HFF-Myc (cell line): Measurements from ENCODE around the gene SERPINE2.

Experiments
- DNase-seq: peaks from one replicate; pipeline ENCODE4 v3.0.0-alpha.2; 2011; ENCODE audit warnings: low read depth; ENCODE audit errors: extremely low read depth
- H3K4me3 ChIP-seq: replicated peaks from 2 replicates; pipeline ENCODE4 v1.5.1; 2011; ENCODE audit warnings: low read depth, mild to moderate bottlenecking, control low read depth, low read length
- TF ChIP-seq, protein P1 (sequence below): IDR thresholded peaks from 2 replicates; pipeline ENCODE4 v1.5.1; 2012; ENCODE audit warnings: mild to moderate bottlenecking, low read depth, low read length, control low read depth; ENCODE audit errors: missing control alignments

Gene SERPINE2

DNA sequence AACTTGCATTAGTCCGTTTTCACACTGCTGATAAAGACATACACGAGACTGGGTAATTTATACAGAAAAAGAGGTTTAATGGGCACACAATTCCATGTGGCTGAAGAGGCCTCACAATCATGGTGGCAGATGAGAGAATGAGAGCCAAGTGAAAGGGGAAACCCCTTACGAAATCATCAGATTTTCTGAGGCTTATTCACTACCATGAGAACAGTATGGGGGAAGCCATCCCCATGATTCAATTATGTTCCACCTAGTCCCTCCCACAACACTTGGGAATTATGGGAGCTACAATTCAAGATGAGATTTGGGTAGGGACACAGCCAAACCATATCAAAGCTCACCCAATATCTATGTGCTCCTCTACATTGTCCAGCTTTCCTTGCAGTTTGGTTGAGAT lies 16.0 kb upstream of the SERPINE2 start:
- no peak overlapping the region for H3K4me3 ChIP-seq
- TF ChIP-seq, protein P1, sequence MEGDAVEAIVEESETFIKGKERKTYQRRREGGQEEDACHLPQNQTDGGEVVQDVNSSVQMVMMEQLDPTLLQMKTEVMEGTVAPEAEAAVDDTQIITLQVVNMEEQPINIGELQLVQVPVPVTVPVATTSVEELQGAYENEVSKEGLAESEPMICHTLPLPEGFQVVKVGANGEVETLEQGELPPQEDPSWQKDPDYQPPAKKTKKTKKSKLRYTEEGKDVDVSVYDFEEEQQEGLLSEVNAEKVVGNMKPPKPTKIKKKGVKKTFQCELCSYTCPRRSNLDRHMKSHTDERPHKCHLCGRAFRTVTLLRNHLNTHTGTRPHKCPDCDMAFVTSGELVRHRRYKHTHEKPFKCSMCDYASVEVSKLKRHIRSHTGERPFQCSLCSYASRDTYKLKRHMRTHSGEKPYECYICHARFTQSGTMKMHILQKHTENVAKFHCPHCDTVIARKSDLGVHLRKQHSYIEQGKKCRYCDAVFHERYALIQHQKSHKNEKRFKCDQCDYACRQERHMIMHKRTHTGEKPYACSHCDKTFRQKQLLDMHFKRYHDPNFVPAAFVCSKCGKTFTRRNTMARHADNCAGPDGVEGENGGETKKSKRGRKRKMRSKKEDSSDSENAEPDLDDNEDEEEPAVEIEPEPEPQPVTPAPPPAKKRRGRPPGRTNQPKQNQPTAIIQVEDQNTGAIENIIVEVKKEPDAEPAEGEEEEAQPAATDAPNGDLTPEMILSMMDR, result no peak
- DNase-seq, result no peak

DNA sequence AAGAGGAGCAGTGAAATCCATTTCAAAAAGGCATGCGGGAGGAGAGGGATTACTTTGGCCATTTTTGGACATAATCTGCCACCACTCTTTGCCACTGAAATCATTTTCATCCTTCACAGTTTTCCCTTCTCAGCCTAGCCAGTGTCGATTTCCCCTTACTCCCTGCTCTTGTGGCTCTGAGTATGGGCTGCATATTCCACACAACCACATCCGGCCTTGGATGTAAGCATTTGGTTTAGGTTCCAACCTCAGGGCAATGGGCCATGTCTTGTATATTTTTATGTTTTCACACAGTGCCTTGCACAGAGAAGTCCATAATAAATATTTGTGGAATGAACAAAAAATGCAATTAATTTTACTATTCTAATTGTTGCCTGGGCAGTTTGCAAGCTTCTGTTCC lies 7.7 kb upstream of the SERPINE2 start:
- TF ChIP-seq, protein P1, result no peak

DNA sequence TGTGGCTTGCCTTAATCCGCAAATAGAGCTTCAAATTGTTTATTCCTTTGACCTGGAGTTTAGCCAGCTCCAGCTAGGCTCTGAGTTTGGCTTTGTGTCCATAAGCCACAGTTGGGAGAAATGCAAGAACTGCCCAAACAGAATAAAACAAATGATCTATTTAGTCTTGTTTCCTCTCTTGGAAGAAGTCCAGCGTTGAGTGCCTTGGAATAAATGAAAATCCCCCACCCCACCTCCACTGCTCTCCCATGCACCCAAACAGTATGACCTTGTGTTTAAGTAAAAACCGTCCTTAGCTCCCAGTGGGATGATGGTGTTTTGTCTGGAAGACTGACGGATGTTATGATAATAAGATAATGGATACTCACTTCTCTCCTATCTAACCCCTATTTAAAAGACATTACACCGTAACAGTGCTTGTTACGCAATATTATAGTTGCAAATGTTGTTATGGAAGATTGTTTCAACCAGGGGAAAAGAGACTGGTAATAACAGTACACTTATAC lies 3.2 kb upstream of the SERPINE2 start:
- DNase-seq, result no peak
- no peak overlapping the region for H3K4me3 ChIP-seq
- TF ChIP-seq, protein P1, result no peak

More for the DNA sequence above, 7.7 kb upstream of the SERPINE2 start:
- H3K4me3 ChIP-seq, result no peak overlapping the region
- no peak for DNase-seq

DNA sequence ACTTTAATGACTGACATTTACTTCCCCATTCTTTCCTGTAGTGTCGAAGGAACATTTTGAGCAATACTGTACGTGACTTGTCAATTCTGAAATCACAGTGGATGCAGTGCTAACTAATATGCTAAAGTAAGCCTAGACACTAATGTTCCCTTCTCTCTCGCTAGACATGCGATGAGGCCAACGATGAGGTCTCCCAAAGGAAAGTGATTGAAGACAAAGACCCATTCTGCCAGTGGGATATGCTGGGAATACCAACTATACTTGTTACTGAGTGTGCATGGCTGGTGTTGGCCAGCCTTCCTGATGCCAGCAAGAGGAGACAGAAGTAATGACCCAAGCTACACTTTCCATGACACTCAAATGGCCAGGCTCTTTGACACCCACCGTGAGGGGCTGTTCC lies 2.5 kb upstream of the SERPINE2 start:
- no peak for DNase-seq
- H3K4me3 ChIP-seq, result no peak overlapping the region
- TF ChIP-seq, protein P1, result no peak

DNA sequence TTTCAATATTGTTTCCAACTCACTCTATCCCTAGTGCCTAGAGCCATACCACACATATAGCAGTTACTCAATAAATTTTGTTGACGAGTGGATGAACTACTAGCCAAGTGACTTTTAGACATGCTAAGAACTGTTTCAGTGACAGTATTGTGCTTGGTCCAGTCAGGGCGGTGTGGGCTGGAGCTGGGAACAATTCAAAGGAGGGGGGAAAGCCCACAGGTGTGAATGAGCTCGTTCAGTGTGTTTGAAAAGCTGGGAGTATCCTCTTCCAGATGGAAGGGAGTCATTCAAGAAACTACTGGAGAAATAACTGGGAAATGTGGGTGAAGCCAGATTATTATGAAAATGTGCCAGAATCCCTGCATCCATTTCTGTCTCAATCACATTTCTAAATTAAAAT lies 1.7 kb upstream of the SERPINE2 start:
- H3K4me3 ChIP-seq, result no peak overlapping the region
- TF ChIP-seq, protein P1, result no peak
- no peak for DNase-seq

DNA sequence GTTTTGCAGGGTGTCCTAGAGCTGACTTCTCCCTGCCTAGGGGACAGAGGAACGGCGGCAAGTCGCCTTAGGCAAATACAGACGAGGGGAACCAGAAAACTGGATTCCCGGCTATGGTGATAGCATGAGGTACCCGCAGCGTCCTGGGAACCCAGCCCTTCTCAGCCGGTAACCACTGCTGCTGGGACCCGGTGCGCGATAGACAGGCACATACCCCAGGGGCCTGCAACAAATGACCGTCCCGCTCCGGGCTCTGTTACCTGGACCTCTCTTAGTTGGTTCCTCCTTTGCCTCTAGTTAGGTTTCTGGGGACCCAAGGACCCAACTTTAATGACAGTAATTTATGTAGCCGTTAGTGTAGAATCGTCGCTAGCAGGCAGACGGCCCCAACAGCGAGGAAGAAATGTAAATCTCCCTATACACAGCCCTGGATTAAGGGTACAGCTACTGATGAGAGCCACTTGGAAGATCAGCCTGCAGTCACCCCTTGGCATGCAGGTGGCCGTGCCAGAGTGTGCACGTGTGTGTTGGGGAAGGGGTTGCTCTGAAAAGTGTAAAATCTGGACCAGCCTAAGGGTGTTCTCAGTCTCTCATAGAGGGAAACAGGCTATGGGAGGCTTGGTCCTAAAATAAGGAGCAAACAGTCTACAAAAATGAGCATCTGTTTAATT lies 819 bp upstream of the SERPINE2 start:
- no peak for DNase-seq
- TF ChIP-seq, protein P1, result no peak
- H3K4me3 ChIP-seq, result peak overlapping the region; percentile 58

DNA sequence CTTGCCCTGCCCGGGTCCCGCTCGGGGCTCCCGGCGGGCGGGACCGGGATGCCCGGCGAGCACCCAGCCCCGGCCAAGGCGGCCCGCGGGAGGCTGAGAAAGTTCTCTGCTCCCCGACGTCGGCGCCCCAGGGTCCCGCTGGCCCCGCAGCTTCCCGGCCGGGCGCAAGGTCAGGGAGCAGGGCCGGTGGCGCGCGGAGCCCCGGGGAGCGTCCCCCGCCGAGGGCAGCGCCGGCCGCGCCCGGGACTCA lies 331 bp downstream of the SERPINE2 start:
- TF ChIP-seq, protein P1, result no peak
- DNase-seq, result no peak
- H3K4me3 ChIP-seq, result peak overlapping the region; percentile 58
